ENCODE results near the gene RFX6.

The RFX6 gene

DNA sequence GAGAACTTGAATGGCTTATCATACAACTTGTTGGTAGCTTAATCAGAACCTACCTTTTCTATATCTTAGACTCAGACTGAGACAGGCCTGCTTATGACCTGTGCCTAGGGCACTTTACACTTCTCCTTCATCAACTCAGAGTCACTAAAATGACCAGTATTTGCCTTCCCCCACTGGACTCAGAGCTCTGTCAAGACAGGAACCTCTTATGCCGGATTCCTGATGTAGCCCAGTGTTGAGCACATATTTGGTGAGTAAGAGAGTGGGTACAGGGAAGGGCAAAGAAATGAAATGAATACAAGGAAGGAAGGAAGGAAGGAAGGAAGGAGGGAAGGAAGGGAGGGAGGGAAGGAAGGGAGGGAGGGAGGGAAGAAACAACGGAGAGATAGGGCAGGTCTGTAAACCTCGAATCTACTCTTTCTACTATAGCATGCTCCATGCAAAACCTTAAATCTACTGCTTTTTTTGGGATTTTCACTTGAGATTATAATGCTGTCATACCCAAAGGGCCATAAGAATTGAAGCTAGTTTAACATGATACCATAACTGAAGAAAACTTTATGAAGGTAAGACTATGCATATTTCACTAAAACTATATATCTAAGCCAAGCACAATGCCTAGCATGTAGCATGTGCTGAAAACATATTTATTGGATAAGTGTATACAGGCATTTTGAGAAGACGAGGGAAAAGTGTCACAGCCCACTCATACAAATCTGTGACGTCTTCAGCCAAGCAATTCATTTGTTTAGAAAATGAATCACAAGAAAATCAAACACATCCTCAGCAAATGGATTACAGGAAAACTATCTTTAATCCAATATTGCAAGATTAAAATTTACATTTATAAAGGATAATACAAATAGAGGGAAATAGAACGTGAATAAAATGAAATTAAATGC lies 89.9 kb downstream of the RFX6 start:
- Mint-ChIP-seq H3K4me3 (no peak overlapping the region), H3K27ac (no peak overlapping the region), H3K4me1 (ENCODE audit: low read depth) (no peaks in the 10 kb centered on the region), H3K36me3 (ENCODE audit: low read depth) (no peaks in the 10 kb centered on the region), H3K9me3 (no peaks in the 10 kb centered on the region), H3K27me3 (ENCODE audit: low read depth) (peaks cover 4% of the 10 kb centered on the region)
- no peak for DNase-seq (ENCODE audit: low spot score)

DNA sequence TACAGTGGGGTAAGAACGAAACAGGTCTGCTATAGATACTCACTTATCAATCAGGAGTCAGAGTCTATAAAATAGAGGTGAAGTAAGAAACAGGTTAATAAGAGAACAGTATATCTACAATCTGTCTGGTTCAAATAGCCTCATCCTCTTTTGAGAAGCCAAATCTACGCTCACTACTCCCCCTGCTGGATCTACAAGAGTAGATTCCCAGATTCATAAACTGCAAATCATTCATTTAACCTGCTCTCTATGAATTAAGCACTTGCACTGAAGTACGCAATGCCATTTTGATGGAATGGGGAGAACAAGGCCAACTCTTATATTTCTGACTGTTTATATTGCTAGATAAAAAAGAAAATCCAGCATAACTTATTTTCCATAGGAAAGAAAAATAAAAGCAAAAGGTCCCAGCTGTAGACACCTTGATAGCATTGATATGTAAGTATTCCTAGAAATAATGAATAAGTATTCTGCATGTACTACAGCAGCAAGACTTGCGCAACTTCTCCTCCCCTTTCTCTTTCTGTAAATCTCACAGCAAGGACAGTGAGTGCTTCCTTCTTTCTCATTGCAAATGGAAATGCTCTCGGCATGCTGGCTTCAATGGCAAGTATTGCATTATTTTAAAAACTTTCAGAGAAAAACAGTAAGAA lies 92.3 kb downstream of the RFX6 start:
- Mint-ChIP-seq H3K9me3 (no peaks in the 10 kb centered on the region), H3K27ac (no peak overlapping the region), H3K27me3 (ENCODE audit: low read depth) (peaks cover 4% of the 10 kb centered on the region), H3K4me3 (no peak overlapping the region), H3K4me1 (ENCODE audit: low read depth) (no peaks in the 10 kb centered on the region), H3K36me3 (ENCODE audit: low read depth) (no peaks in the 10 kb centered on the region)
- DNase-seq (ENCODE audit: low spot score) = no peak

DNA sequence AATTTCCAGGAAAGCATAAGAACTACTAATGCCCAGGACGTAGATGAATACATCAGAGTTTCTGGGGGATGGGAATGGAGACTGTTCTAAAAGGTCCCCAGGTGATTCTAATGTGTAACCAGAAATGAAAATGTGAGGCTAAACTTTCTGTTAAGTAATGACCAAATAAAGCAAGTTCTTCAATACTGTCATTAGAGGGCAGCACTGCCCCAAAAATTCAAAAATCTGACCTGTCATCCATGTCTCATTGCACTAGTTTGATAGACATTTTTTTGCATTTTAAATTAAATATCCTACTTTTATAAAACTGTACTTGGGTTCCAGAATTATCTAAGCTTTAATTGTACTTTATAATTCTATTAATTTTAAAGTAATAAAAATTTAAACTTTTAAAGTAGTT lies 94.9 kb downstream of the RFX6 start:
- H3K4me3 Mint-ChIP-seq = no peak overlapping the region
- peaks cover 4% of the 10 kb centered on the region for H3K27me3 Mint-ChIP-seq (ENCODE audit: low read depth)
- no peak for DNase-seq (ENCODE audit: low spot score)
- no peaks in the 10 kb centered on the region for H3K36me3 Mint-ChIP-seq (ENCODE audit: low read depth)
- no peaks in the 10 kb centered on the region for H3K9me3 Mint-ChIP-seq
- no peak overlapping the region for H3K27ac Mint-ChIP-seq
- H3K4me1 Mint-ChIP-seq (ENCODE audit: low read depth) = no peaks in the 10 kb centered on the region

DNA sequence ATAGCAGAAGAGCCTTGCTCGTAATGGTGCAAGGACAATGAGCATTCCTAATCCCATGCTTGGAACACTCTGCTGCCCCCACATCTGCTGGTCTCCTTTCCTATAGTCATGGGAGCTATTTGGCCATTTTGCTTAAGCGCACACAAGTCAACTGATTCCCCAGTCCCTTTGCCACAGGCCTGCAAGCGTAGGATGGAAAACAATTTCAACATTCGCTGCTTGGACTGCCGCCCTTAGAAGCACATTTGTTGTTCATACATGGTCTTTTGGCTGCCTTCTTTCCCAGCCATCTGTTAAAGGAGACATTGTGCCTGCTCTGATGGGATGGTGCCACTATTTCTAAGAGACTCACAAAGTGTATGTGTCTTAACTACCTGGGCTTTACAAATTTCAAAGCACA lies 96.9 kb downstream of the RFX6 start:
- Mint-ChIP-seq H3K4me1 (ENCODE audit: low read depth) (no peaks in the 10 kb centered on the region), H3K27ac (no peak overlapping the region), H3K27me3 (ENCODE audit: low read depth) (peaks cover 4% of the 10 kb centered on the region), H3K4me3 (no peak overlapping the region), H3K36me3 (ENCODE audit: low read depth) (no peaks in the 10 kb centered on the region), H3K9me3 (no peaks in the 10 kb centered on the region)
- no peak for DNase-seq (ENCODE audit: low spot score)

DNA sequence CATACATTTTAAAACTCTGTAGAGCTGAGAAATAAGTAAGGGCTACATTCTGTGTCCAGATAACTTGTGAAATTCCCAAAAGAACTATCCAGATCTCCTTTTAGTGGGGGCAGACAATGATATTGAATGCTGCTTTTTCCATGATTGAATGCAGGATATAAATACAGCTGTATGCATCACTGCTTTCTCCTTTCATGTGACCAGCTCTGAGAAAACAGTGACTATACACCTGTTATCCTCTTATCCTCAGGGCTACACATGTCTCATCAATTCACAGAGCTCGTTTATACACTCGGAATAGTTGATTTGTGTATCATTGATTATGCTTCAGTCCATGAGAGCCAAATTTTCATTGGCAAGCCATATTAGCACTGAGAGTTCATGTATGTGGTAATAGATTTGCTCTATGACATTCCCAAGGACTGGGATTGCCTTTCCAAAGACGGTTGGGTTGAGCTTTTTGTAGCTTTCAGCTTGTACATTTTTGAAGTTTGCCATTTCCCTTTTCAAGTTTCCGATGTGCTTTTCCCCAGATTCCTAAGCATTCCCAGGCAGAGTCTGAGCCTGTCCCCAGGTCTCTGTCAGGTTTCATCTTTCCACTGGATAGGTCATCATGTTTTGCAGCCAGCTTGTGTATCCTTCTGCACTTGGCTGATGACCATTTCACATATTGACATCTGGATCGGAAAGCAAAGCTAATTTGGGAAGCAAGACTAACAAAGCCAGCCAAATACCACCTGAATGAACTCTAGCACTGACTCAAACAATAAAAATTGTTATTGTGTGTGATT lies 97.7 kb downstream of the RFX6 start:
- no peak overlapping the region for H3K4me3 Mint-ChIP-seq
- H3K9me3 Mint-ChIP-seq = no peaks in the 10 kb centered on the region
- no peaks in the 10 kb centered on the region for H3K4me1 Mint-ChIP-seq (ENCODE audit: low read depth)
- no peaks in the 10 kb centered on the region for H3K36me3 Mint-ChIP-seq (ENCODE audit: low read depth)
- peaks cover 4% of the 10 kb centered on the region for H3K27me3 Mint-ChIP-seq (ENCODE audit: low read depth)
- no peak overlapping the region for H3K27ac Mint-ChIP-seq
- no peak for DNase-seq (ENCODE audit: low spot score)

DNA sequence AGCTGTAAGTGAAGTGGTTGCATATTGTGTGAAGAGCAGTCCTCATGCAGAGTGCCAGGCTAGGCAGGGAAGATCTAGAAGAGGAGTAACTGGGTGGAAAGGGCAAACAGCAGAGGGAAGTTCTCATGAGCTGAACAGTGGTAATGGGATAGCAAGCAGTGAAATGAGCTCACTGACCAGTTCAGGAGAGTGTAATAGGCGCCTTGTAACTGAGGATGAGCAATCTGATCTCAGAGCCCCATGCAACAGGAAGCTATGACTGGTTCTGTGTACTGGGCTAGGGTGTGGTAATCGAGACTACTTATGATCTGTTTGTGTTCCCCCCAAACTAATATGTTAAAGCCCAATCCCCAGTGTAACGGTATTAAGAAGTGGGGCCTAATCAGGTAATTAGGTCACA lies 98.6 kb downstream of the RFX6 start:
- no peaks in the 10 kb centered on the region for H3K36me3 Mint-ChIP-seq (ENCODE audit: low read depth)
- no peaks in the 10 kb centered on the region for H3K9me3 Mint-ChIP-seq
- H3K4me1 Mint-ChIP-seq (ENCODE audit: low read depth) = no peaks in the 10 kb centered on the region
- H3K4me3 Mint-ChIP-seq = no peak overlapping the region
- no peak overlapping the region for H3K27ac Mint-ChIP-seq
- H3K27me3 Mint-ChIP-seq (ENCODE audit: low read depth) = peaks cover under 1% of the 10 kb centered on the region
- no peak for DNase-seq (ENCODE audit: low spot score)

DNA sequence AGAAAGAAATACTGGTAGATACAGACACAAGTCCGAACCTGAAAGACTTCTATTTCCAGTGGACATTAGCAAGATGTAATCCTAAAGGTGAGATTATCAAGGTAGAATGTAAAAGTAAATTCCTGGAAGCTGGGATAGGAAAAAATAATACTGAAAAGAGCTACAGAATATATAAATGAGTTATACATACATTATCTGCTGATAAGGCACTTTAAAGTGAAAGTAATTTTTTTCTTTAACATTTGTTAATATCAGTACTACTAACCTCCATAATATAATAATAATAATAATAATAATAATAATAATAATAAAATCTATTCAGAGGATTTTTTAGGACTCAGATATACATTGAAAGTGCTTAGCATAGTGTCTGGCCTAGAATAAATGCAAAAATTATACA lies 102.5 kb downstream of the RFX6 start:
- Mint-ChIP-seq H3K36me3 (ENCODE audit: low read depth) (no peaks in the 10 kb centered on the region), H3K4me3 (no peak overlapping the region), H3K27ac (no peak overlapping the region), H3K27me3 (ENCODE audit: low read depth) (no peaks in the 10 kb centered on the region), H3K4me1 (ENCODE audit: low read depth) (no peaks in the 10 kb centered on the region), H3K9me3 (peaks cover 8% of the 10 kb centered on the region)
- no peak for DNase-seq (ENCODE audit: low spot score)
